DOHH2 (cell line): Measurements from ENCODE around the gene CEP63.

Source experiments
- H3F3A ChIP-seq: fragments of 200-600 bp; sonication (generic), shearing (Covaris generic); 2 replicates; pipeline ENCODE4 v1.6.0; 2016; ENCODE audit warnings: antibody characterized with exemption, mild to moderate bottlenecking; ENCODE audit not compliant: control insufficient read depth, insufficient read depth
- H3K27ac ChIP-seq: fragments of 200-600 bp; sonication (generic); 2 replicates; pipeline ENCODE4 v1.5.1; 2014; ENCODE audit warnings: low read depth, mild to moderate bottlenecking, low read length, moderate library complexity
- H3K27me3 ChIP-seq: fragments of 200-600 bp; sonication (generic); 2 replicates; pipeline ENCODE4 v1.6.1; 2014; ENCODE audit warnings: mild to moderate bottlenecking, low read length, mixed read lengths; ENCODE audit not compliant: control insufficient read depth
- H3K36me3 ChIP-seq: fragments of 200-600 bp; sonication (generic); 2 replicates; pipeline ENCODE4 v1.6.1; 2014; ENCODE audit warnings: mild to moderate bottlenecking, low read length, moderate library complexity, mixed read lengths; ENCODE audit not compliant: control insufficient read depth
- H3K4me1 ChIP-seq: fragments of 200-600 bp; sonication (generic); 2 replicates; pipeline ENCODE4 v1.6.1; 2014; ENCODE audit warnings: mild to moderate bottlenecking, low read length, mixed read lengths; ENCODE audit not compliant: control insufficient read depth
- H3K4me2 ChIP-seq: fragments of 200-600 bp; sonication (generic); 2 replicates; pipeline ENCODE4 v1.6.0; 2014; ENCODE audit warnings: mild to moderate bottlenecking, low read length, moderate library complexity
- H3K4me3 ChIP-seq: fragments of 200-600 bp; sonication (generic); 2 replicates; pipeline ENCODE4 v1.5.1; 2014; ENCODE audit warnings: mild to moderate bottlenecking, low read length, mixed read lengths
- H3K79me2 ChIP-seq: fragments of 200-600 bp; sonication (generic); 2 replicates; pipeline ENCODE4 v1.6.1; 2014; ENCODE audit warnings: mild to moderate bottlenecking, low read length, mixed read lengths; ENCODE audit not compliant: control insufficient read depth
- H3K9me2 ChIP-seq: fragments of 200-600 bp; sonication (generic); replicated peaks from 2 replicates; pipeline ENCODE4 v1.6.1; 2014; ENCODE audit warnings: mild to moderate bottlenecking, low read length, mixed read lengths; ENCODE audit not compliant: control insufficient read depth
- H3K9me3 ChIP-seq: fragments of 200-600 bp; sonication (generic); 2 replicates; pipeline ENCODE4 v1.6.1; 2014; ENCODE audit warnings: antibody characterized with exemption, low read length, mixed read lengths; ENCODE audit not compliant: control insufficient read depth, insufficient read depth
- H4K20me1 ChIP-seq: fragments of 200-600 bp; sonication (generic); 2 replicates; pipeline ENCODE4 v1.6.0; 2014; ENCODE audit warnings: low read depth, mild to moderate bottlenecking, antibody characterized with exemption, low read length, moderate library complexity; ENCODE audit not compliant: control insufficient read depth, insufficient read depth
- CTCF ChIP-seq: fragments of 200-600 bp; sonication (generic); IDR thresholded peaks from one replicate; pipeline ENCODE4 v1.5.1; 2014; ENCODE audit warnings: antibody characterized with exemption, mild to moderate bottlenecking, low read depth, low read length; ENCODE audit not compliant: poor library complexity, severe bottlenecking
- EZH2phosphoT487 ChIP-seq: fragments of 200-600 bp; sonication (generic); IDR thresholded peaks from 2 replicates; pipeline ENCODE4 v1.6.1; 2017; ENCODE audit warnings: borderline replicate concordance, mild to moderate bottlenecking, antibody characterized with exemption, low read length, moderate library complexity, mixed read lengths

CEP63 gene

DNA sequence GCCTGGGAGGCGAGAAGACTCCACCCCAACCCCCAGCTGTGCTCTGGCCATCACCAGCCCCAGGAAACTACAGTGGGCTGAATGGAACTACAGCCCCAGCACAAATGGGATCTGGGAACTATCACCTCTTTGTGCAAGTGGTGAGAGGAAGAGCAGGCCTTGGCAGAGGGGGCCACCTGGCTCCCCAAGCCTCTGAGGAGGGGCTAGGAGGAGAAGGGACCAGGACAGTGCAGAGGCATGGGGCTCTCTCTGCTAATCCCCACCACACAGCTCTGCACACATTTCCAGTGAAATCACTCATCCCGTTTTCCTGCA lies 133.4 kb downstream of the CEP63 start:
- no peaks in the 10 kb centered on the region for H3K27me3 ChIP-seq
- no peaks in the 10 kb centered on the region for H3K4me1 ChIP-seq
- H3K79me2 ChIP-seq: no peaks in the 10 kb centered on the region
- H3F3A ChIP-seq: no peaks in the 10 kb centered on the region
- no peaks in the 10 kb centered on the region for H3K9me3 ChIP-seq
- H3K36me3 ChIP-seq: no peaks in the 10 kb centered on the region
- H3K4me2 ChIP-seq: no peak overlapping the region
- H3K9me2 ChIP-seq: no peaks in the 10 kb centered on the region
- H4K20me1 ChIP-seq: no peaks in the 10 kb centered on the region
- H3K4me3 ChIP-seq: no peak overlapping the region
- H3K27ac ChIP-seq: no peak overlapping the region
- no peak for TF ChIP-seq CTCF
- TF ChIP-seq EZH2phosphoT487: no peak

- no peak overlapping the region for H3K4me2 ChIP-seq
- H3F3A ChIP-seq: no peaks in the 10 kb centered on the region
- no peaks in the 10 kb centered on the region for H3K9me2 ChIP-seq
- no peaks in the 10 kb centered on the region for H4K20me1 ChIP-seq
- H3K79me2 ChIP-seq: no peaks in the 10 kb centered on the region
- H3K4me3 ChIP-seq: no peak overlapping the region
- no peaks in the 10 kb centered on the region for H3K9me3 ChIP-seq
- H3K27ac ChIP-seq: no peak overlapping the region
- H3K27me3 ChIP-seq: no peaks in the 10 kb centered on the region
- H3K4me1 ChIP-seq: no peaks in the 10 kb centered on the region
- H3K36me3 ChIP-seq: no peaks in the 10 kb centered on the region
- no peak for TF ChIP-seq EZH2phosphoT487
- TF ChIP-seq CTCF: no peak
These were observed 134.1 kb downstream of the CEP63 start for GRCh38 chr3:134619884-134620445.

DNA sequence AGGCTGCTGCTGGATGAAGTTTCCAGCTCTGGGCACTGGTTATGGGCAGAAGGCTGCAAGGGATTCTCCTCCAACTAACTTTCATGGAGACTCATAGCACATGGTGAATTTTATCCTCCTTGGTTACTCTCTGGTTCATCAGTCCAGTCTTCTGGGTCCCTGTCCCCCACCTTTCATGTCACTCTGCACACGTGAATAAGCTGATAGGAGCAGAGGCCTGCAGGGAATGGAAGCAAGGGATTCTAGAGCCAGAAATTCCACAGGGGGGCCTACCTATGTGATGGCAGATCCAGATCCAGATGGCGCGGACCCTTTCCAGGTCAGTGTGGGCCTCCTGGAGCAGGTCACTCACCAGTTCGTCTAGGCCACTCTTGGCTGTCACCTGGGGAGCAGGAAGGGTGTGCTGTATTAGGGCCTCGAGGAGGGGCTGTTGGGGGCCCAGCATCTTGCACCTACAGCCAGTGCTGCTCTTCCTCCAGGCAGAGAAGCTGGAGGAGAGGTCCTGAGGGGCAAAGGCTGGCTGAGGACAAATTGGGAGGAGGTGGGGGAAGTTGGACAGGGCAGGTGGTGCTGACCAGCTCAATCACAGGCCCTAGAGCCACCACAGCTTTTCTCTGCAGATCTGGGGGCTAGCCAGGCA lies 134.7 kb downstream of the CEP63 start:
- Histone ChIP-seq H3K27ac (no peak overlapping the region), H3K4me1 (no peaks in the 10 kb centered on the region), H3K9me2 (no peaks in the 10 kb centered on the region)

More for the DNA sequence above, 134.7 kb downstream of the CEP63 start:
- Histone ChIP-seq H4K20me1 (no peaks in the 10 kb centered on the region), H3K36me3 (no peaks in the 10 kb centered on the region), H3K4me3 (no peak overlapping the region), H3K27me3 (no peaks in the 10 kb centered on the region), H3F3A (no peaks in the 10 kb centered on the region), H3K79me2 (no peaks in the 10 kb centered on the region), H3K4me2 (no peak overlapping the region), H3K9me3 (no peaks in the 10 kb centered on the region)
- TF ChIP-seq CTCF (no peak), EZH2phosphoT487 (no peak)
